IPS-15b (cell line): ENCODE measurements around the gene SLFNL1.

Experiments used
- H3K27me3 ChIP-seq: one replicate; pipeline ENCODE4 v1.6.1; 2013; ENCODE audit warnings: low read length; ENCODE audit not compliant: control insufficient read depth, insufficient read depth
- H3K36me3 ChIP-seq: one replicate; pipeline ENCODE4 v1.6.1; 2013; ENCODE audit warnings: low read length; ENCODE audit not compliant: control insufficient read depth, insufficient read depth
- H3K4me1 ChIP-seq: one replicate; pipeline ENCODE4 v1.6.1; 2013; ENCODE audit warnings: mild to moderate bottlenecking, low read length; ENCODE audit not compliant: control insufficient read depth, insufficient read depth
- H3K4me3 ChIP-seq: one replicate; pipeline ENCODE4 v1.5.1; 2013; ENCODE audit warnings: low read depth, low read length
- H3K9ac ChIP-seq: one replicate; pipeline ENCODE4 v1.6.1; 2013; ENCODE audit warnings: low read depth, mild to moderate bottlenecking, low read length
- H3K9me3 ChIP-seq: one replicate; pipeline ENCODE4 v1.6.1; 2013; ENCODE audit warnings: mild to moderate bottlenecking, low read length; ENCODE audit not compliant: control insufficient read depth, insufficient read depth

SLFNL1 gene

DNA sequence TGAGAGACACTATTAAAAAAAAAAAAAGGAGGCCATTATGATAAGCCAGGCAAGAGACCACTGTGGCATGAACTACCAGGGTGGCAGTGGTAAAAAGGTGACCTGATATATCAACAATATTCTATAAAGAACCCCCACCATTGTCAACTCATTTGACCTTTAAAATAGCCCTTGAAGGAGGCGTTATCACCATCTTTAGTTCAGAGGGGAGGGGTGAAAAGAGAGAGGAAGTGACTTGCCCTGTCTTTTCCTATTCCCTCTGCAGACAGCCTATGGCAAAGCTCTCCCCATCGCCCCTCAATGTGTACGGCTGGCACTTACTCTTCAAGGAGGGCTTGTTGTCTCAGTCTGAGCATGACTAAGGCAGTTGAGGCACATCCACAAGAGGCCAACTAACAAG, 11.7 kb upstream of the SLFNL1 start:
- Histone ChIP-seq H3K9me3 (no peaks in the 10 kb centered on the region), H3K27me3 (no peaks in the 10 kb centered on the region), H3K4me1 (peaks cover 7% of the 10 kb centered on the region), H3K36me3 (no peaks in the 10 kb centered on the region), H3K4me3 (no peak overlapping the region), H3K9ac (no peak overlapping the region)

DNA sequence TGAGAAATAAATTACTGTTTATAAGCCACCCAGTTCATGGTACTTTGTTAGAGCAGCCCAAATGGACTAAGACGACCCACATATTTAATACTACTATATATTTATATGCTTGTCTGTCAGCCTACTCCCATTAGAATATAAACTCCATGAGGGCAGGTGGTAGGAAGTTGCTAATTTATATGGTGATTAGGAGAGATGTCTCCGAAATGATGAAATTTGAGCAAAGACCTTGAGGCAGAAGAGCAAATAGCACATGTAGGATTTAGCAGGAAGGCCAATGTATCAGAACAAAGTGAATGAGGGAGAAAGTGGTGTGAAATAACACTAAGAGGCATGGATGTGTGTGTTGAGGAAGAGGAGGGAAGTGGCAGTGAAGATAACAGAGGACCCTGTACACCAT, 10.6 kb upstream of the SLFNL1 start:
- Histone ChIP-seq H3K27me3 (no peaks in the 10 kb centered on the region), H3K36me3 (peaks cover 5% of the 10 kb centered on the region), H3K9ac (no peak overlapping the region), H3K4me3 (no peak overlapping the region), H3K9me3 (no peaks in the 10 kb centered on the region), H3K4me1 (peaks cover 7% of the 10 kb centered on the region)

DNA sequence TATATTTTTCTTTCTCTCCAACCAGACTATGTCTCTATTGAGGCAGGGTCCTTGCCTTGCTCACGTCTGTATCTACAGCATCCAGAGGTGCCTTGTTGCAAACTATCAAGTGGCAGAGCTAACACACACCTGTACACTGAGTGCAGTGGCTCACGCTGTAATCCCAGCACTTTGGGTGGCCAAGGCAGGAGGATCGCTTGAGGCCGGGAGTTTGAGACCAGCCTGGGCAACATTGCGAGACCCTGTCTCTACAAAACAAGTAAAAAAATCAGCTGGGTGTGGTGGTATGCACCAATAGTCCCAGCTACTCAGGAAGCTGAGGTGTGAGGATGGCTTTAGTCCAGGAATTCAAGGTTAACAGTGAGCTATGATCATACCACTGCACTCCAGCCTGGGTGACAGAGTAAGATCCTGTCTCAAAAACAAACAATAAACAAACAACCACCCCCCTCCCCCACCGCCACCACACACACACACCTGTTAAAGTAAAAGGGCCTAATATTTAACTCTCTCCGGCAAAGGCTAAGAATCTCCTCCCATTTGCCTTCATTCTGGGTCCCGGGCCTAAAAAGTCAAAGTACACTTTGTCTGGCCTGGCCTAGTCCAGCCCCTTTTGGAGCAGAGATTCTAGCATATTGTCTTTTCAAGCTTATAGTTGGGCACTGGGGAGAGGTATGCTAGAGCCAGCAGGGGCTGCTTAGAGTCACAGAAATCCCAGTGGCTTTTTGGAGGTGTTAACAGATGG, 9.5 kb upstream of the SLFNL1 start:
- Histone ChIP-seq H3K9me3 (no peaks in the 10 kb centered on the region), H3K27me3 (no peaks in the 10 kb centered on the region), H3K9ac (no peak overlapping the region), H3K4me1 (peaks cover 7% of the 10 kb centered on the region), H3K36me3 (peaks cover 5% of the 10 kb centered on the region), H3K4me3 (no peak overlapping the region)

DNA sequence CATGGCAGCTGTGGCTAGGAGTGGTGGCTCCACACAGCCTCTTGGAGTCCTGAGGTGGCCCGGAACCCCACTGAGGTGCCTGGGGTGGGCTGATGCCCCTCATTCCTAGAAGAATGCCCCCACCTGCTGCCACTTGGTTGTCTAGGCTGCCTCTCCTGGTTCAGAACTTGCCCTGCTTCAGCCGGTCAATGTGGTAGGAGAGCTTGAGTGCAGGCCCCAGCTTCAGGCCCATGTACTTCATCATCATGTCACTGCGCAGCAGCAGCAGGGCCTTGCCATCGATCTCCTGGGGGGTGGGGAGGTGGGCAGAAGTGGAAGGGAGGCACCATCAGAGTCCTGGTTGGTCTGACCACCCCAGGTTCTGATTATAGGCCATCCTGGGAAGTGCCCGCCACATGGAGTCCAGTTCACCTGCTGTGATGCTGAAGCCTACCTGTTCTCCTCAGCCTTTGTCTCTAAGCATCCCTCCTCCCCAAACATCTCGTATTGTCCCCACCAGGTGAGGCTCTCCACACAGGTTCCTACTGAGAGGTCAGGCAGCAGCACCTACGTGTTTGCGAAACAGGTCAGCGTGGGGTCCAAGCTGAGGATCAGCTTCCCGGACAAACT, 6.6 kb upstream of the SLFNL1 start:
- H3K4me3 ChIP-seq, result no peak overlapping the region
- no peak overlapping the region for H3K9ac ChIP-seq
- H3K27me3 ChIP-seq, result no peaks in the 10 kb centered on the region
- H3K9me3 ChIP-seq, result no peaks in the 10 kb centered on the region
- peaks cover 4% of the 10 kb centered on the region for H3K4me1 ChIP-seq
- H3K36me3 ChIP-seq, result peaks cover 5% of the 10 kb centered on the region

DNA sequence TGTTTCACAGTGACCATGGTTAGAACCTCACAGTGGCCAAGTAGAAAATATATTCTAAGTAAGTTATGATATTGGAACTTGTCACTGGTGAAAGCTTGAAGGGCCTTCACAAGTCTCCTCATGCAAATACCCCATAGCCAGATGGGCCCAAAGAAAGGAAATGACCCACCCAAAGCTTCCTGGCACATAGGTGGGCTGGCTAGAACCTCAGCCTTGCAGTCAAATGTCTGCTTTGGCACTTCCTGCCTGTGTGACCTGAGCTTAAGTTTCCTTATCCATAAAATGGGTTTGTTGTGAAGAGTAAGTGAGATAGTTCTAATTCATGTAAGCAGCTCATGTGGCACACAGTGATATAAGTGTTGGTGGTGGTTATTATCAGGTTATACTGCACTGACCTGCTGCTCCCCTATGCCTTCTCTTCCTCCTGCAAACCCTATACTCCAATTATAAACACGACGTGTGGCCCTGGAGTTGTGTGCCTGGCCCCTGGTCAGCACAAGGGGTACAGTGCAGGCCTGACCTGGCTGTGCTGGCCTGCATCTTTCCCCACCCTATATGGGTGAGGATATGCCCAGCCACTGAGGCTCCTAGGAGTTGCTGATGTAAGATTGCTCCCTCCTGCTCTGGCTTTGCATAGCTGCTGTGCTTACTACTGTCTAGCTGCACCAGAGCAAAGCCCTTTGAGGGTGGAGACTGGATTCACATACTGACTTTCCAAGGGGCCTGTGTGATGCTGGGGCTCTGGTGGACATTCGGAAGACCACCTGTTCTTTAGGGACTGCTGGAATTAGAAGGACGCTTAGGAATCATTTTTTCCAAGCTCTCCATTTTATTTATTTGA, 4.7 kb upstream of the SLFNL1 start:
- Histone ChIP-seq H3K4me3 (no peak overlapping the region), H3K27me3 (no peaks in the 10 kb centered on the region), H3K4me1 (peaks cover 6% of the 10 kb centered on the region), H3K9me3 (no peaks in the 10 kb centered on the region), H3K9ac (no peak overlapping the region), H3K36me3 (peaks cover 5% of the 10 kb centered on the region)

GRCh38 chr1:41024953-41025352, 3.4 kb upstream of the SLFNL1 start:
- Histone ChIP-seq H3K4me1 (peaks cover 2% of the 10 kb centered on the region), H3K4me3 (no peak overlapping the region), H3K27me3 (no peaks in the 10 kb centered on the region), H3K9me3 (no peaks in the 10 kb centered on the region), H3K36me3 (peaks cover 8% of the 10 kb centered on the region), H3K9ac (no peak overlapping the region)

DNA sequence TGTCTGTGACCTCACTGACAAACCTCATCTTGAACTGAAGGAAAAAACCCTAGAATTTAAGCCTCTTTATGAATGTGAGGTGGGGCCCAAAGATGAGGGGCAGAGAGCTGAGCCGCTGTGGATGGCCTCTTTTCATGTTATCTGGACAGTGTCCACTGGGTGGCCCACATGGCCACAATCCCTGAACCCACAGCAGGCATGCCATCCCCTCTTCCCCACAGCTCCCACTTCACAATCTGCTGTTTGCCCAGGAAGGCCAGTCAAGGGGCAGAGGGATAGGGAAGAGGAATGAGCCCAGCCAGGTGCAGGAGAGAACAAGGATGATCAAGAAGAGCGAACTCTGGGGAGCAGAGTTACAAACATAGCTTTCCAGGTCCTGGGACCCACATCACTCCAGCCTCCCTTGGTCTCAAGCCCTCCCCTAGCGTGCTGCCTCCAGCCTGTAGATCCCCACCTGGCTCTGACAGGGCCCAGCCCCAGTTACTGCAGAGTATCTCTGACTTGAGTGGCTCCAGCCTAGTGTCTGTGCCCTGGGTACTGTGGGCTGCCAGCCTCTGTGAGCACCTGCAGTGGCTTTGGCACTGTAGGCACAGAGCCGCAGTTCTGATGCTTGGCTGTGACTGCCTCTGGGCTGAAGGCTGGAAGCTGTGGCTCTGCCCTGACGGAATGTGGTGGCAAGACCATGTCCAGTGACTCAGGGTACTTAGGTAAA, 1.9 kb upstream of the SLFNL1 start:
- no peak overlapping the region for H3K4me3 ChIP-seq
- no peaks in the 10 kb centered on the region for H3K9me3 ChIP-seq
- no peaks in the 10 kb centered on the region for H3K27me3 ChIP-seq
- H3K36me3 ChIP-seq, result peaks cover 10% of the 10 kb centered on the region
- peaks cover 2% of the 10 kb centered on the region for H3K4me1 ChIP-seq
- no peak overlapping the region for H3K9ac ChIP-seq

DNA sequence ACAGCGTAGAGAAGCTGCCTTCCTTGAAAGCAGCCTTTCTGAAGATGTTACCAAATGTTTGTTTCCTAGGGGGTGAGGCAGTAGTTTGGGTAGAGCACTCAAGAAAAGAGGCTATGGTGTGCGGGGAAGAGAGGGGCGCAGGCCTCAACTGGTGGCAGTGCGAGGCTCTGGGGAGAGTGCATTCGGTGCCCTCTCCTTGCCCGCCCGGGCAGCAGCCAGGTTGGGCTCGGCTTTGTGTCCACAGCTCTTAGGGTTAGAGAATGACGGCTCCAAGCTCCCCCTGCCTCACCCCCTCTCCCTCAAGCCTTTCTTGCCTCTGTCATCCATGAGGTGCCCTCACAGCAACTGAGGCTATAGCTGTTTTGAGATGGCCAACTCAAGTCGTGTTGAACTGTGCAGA, 899 bp upstream of the SLFNL1 start:
- Histone ChIP-seq H3K4me3 (no peak overlapping the region), H3K4me1 (peaks cover 2% of the 10 kb centered on the region), H3K9me3 (no peaks in the 10 kb centered on the region), H3K9ac (no peak overlapping the region), H3K27me3 (no peaks in the 10 kb centered on the region), H3K36me3 (peaks cover 12% of the 10 kb centered on the region)

DNA sequence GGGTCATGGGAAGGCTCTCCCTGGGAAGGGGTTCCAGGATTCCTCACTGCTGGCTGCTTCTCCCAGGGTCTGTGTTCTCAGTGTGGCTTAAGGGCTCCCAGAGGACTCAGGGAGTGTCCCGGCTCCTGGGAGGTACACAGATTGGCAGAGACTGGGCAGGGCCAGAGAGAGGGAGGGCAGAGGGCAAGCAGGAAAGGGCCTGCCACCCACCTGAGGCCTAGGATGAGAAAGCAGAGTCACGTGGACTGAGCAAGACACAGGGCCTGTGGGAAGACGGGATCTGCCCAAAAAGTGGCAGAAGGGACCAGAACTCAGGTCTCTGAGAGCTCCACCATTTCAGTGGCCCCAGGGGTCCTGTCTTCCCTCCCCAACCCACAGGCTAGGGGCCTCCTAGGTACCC, 871 bp downstream of the SLFNL1 start:
- H3K9ac ChIP-seq, result no peak overlapping the region
- H3K4me3 ChIP-seq, result no peak overlapping the region
- H3K9me3 ChIP-seq, result no peaks in the 10 kb centered on the region
- H3K36me3 ChIP-seq, result peaks cover 21% of the 10 kb centered on the region
- no peaks in the 10 kb centered on the region for H3K27me3 ChIP-seq
- H3K4me1 ChIP-seq, result peaks cover 2% of the 10 kb centered on the region

DNA sequence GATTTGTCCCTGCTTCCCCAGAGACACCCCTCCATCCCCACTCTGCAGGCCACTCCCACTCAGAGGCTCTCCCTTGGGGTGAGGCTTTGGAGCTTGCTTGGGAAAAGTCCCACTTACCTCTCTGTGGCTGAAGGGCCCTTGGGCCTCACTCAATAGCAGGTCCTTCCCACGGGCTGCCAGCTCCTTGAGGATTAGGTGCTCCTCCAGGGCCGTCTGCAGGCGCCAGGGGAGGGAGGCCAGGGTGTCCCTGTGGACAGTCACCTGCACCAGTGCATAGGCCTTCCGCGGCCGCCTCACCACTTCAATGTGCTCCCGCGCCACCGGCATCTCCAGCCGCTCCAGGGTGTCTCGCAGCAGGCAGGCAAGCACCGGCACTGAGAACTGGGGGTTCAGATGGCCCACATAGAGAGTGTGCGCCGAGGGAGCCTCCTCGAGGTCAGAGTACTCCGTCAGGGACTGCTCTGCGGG, 1.4 kb downstream of the SLFNL1 start:
- Histone ChIP-seq H3K36me3 (peaks cover 21% of the 10 kb centered on the region), H3K4me3 (no peak overlapping the region), H3K9ac (no peak overlapping the region), H3K27me3 (no peaks in the 10 kb centered on the region), H3K9me3 (no peaks in the 10 kb centered on the region), H3K4me1 (peaks cover 2% of the 10 kb centered on the region)

DNA sequence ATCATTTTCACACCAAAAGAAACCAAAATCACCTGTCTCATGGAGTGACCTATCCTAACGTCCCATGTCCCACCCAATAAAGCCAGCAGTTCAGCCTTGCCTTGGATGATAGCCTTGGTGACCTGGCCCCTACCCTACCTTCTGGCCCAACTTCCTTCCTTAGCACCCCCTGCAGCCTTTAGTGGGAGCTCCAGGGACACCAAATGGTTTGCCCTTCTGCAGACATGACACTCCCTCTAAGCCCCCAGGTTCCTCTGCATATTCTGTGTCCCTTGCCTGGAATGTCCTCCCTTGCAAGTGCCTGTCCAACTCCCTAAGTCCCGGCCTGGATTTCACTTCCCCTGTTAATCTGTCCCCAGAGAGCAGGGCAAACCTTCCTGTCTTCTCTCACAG, 2.2 kb downstream of the SLFNL1 start:
- Histone ChIP-seq H3K4me1 (peaks cover 2% of the 10 kb centered on the region), H3K27me3 (no peaks in the 10 kb centered on the region), H3K4me3 (no peak overlapping the region), H3K9me3 (no peaks in the 10 kb centered on the region), H3K36me3 (peaks cover 21% of the 10 kb centered on the region), H3K9ac (no peak overlapping the region)
